MM.1S (cell line): Measurements from ENCODE around the gene MAST3.

Experiments used
- EZH2 ChIP-seq: fragments of 300-600 bp; sonication (generic); optimal IDR thresholded peaks from 2 replicates; pipeline ENCODE3; 2017; ENCODE audit warnings: low read depth, mild to moderate bottlenecking, antibody characterized with exemption, low read length, mixed read lengths
- EZH2phosphoT487 ChIP-seq: fragments of 300-600 bp; sonication (generic); IDR thresholded peaks from 2 replicates; pipeline ENCODE4 v1.6.1; 2018; ENCODE audit warnings: antibody characterized with exemption, low read length
- TF ChIP-seq, protein P1 (sequence below): fragments of 300-600 bp; sonication (generic); IDR thresholded peaks from 2 replicates; pipeline ENCODE4 v1.5.1; 2016; ENCODE audit warnings: antibody characterized with exemption, low read length, mixed read lengths

DNA sequence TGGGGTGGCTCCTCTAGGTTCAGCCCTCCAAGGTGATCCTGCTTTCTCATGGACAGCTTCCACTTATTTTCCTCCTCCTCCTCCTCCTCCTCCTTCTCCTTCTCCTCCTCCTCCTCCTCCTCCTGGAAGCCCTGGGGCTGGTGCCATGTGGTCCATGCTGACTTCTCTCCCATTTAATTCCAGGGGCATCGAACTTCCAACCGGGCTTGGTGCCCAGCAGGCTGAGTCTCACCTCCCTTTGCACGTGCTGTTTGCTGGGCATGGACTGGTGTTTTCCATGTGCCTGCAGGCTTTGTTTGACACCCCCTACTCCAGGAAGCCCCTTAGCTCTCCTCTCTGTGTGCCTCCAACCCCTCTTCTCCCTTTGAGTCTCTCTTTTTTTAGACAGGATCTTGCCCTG is 3.7 kb downstream of the MAST3 start:
- TF ChIP-seq, protein P1, sequence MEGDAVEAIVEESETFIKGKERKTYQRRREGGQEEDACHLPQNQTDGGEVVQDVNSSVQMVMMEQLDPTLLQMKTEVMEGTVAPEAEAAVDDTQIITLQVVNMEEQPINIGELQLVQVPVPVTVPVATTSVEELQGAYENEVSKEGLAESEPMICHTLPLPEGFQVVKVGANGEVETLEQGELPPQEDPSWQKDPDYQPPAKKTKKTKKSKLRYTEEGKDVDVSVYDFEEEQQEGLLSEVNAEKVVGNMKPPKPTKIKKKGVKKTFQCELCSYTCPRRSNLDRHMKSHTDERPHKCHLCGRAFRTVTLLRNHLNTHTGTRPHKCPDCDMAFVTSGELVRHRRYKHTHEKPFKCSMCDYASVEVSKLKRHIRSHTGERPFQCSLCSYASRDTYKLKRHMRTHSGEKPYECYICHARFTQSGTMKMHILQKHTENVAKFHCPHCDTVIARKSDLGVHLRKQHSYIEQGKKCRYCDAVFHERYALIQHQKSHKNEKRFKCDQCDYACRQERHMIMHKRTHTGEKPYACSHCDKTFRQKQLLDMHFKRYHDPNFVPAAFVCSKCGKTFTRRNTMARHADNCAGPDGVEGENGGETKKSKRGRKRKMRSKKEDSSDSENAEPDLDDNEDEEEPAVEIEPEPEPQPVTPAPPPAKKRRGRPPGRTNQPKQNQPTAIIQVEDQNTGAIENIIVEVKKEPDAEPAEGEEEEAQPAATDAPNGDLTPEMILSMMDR, result no peak
- TF ChIP-seq EZH2 (no peak), EZH2phosphoT487 (no peak)
